ENCODE results near the gene N4BP2L1. TPM values are rescaled to one million over a fixed set of nuclear protein-coding genes. Genes with fewer than 3 reads are reported as not detected.
"Not testable (repeated sequence)": the region's sequence is repeated elsewhere in the genome, so short reads cannot be mapped to it uniquely, and the experiment has no call there.

The N4BP2L1 gene
- total RNA-seq, 1 donor from 2014 or later, result 7.3 TPM

GRCh38 chr13:32391101-32391619, 36.8 kb downstream of the N4BP2L1 start:
- no peak for DNase-seq (ENCODE audit: low read depth in 2 of 2)

- DNase-seq (ENCODE audit: low read depth in 2 of 2), result no peak
These were observed 37.4 kb downstream of the N4BP2L1 start for GRCh38 chr13:32390484-32390883.

DNA sequence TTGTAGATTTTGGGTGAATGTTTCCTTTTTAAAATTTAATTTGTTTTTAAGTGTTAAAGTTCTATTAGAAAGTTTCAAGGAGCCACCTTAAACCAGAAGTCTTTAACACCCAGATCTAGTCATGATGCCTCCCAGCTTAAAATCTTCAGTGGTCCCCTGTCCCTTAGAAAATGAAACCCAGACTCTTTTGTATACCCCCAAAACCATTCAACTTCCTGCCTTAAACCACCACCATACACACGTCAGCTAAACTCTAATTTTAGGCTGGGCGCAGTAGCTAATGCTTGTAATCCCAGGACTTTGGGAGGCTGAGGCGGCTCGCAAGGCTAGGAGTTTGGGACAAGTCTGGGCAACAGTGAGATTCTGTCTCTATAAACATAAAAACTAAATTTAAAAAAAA, 37.9 kb downstream of the N4BP2L1 start:
- no peak for DNase-seq (ENCODE audit: low read depth in 2 of 2)

- no peak for DNase-seq (ENCODE audit: low read depth in 2 of 2)
These were observed 42.5 kb downstream of the N4BP2L1 start for GRCh38 chr13:32385410-32385809.

- DNase-seq (ENCODE audit: low read depth in 2 of 2), result no peak
These were observed 43.2 kb downstream of the N4BP2L1 start for GRCh38 chr13:32384702-32385101.

- DNase-seq (ENCODE audit: low read depth in 2 of 2), result no peak
These were observed 43.9 kb downstream of the N4BP2L1 start for GRCh38 chr13:32383836-32384618.

GRCh38 chr13:32381539-32381938, 46.4 kb downstream of the N4BP2L1 start:
- DNase-seq (ENCODE audit: low read depth in 2 of 2), result peak; percentile 26 to 33

- no peak for DNase-seq (ENCODE audit: low read depth in 2 of 2)
These were observed 49.9 kb downstream of the N4BP2L1 start for GRCh38 chr13:32378012-32378411.

GRCh38 chr13:32376642-32377415, 51.1 kb downstream of the N4BP2L1 start:
- no peak for DNase-seq (ENCODE audit: low read depth in 2 of 2)

DNA sequence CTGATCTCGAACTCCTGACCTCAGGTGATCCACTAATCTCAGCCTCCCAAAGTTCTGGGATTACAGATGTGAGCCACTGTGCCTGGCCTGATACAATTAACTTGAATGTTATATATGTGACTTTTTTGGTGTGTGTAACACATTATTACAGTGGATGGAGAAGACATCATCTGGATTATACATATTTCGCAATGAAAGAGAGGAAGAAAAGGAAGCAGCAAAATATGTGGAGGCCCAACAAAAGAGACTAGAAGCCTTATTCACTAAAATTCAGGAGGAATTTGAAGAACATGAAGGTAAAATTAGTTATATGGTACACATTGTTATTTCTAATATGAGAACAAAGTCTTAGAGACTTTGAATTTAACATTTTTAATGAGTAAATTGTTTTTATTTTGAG, 57.1 kb downstream of the N4BP2L1 start:
- DNase-seq (ENCODE audit: low read depth in 2 of 2), result no peak

DNA sequence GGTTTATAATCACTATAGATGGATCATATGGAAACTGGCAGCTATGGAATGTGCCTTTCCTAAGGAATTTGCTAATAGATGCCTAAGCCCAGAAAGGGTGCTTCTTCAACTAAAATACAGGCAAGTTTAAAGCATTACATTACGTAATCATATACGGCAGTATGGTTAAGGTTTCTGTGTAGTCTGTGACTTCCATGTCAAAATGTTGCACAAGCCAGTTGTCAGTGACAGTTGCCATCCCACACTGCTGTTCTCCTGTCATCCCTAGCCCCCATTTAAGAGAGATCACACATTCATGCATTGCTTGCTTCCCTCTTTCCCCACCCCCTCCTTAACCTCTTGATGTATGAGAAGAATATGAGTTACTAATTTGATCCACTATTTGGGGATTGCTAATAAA, 65.4 kb downstream of the N4BP2L1 start:
- no peak for DNase-seq (ENCODE audit: low read depth in 2 of 2)

DNA sequence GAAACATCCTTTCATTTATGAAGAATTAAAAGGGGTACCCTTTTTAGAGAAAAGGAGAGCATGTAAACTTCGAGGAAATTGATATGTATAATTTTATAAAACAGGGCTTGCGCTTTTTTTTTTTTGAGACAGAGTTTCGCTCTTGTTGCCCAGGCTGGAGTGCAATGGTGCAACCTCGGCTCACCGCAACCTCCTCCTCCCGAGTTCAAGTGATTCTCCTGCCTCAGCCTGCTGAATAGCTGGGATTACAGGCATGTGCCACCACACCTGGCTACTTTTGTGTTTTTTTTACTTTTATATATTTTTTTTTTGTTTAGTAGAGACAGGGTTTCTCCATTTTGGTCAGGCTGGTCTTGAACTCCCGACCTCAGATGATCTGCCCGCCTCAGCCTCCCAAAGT, 72.0 kb downstream of the N4BP2L1 start:
- DNase-seq (ENCODE audit: low read depth in 2 of 2), result not testable (repeated sequence)

DNA sequence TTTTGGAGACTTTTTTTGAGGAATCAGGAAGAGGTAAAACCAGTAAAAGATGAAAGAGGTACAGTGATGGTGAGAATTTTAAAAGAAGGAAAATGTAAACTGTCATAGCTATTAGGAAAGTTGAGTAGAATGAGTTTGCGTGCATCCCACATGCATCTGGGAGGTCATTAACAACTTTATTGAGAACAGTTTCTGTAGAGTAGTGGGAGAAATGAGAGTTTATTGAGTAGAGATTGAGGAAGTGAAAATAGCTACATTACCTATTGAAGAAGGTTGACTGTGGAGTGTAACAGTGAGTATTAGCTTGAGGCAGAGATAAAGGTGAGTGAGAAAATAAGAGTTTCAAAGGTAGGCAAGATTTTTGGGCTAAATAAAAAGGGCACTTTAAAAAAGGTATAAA, 73.9 kb downstream of the N4BP2L1 start:
- no peak for DNase-seq (ENCODE audit: low read depth in 2 of 2)

GRCh38 chr13:32350839-32351441, 77.0 kb downstream of the N4BP2L1 start:
- not testable (repeated sequence) for DNase-seq (ENCODE audit: low read depth in 2 of 2)

Other genes starting within 250 kb of the N4BP2L1 start
- not detected in 2 replicates for gene ZAR1L, start 112.8 kb downstream of the N4BP2L1 start, total RNA-seq
- 1.2 and 3.3 TPM in 2 replicates for gene BRCA2, start 112.6 kb downstream of the N4BP2L1 start, total RNA-seq
- gene N4BP2L2, start 110.7 kb upstream of the N4BP2L1 start, total RNA-seq, result 30.9 and 71.2 TPM in 2 replicates
- 15.5 and 16.5 TPM in 2 replicates for gene PDS5B, start 158.3 kb upstream of the N4BP2L1 start, total RNA-seq

All from lung microvascular endothelial cell (primary cell).